KOPT-K1 (cell line): ENCODE measurements around the gene PLEKHA5.
"Not testable (repeated sequence)": the region's sequence is repeated elsewhere in the genome, so short reads cannot be mapped to it uniquely, and the experiment has no call there.

Experiments
- H3K27ac ChIP-seq: fragments of 200-600 bp; sonication (generic); 2 replicates; pipeline ENCODE4 v1.5.1; 2016; ENCODE audit warnings: antibody characterized with exemption, mild to moderate bottlenecking, low read depth, low read length; ENCODE audit not compliant: poor library complexity, severe bottlenecking
- H3K36me3 ChIP-seq: fragments of 200-600 bp; sonication (generic); 2 replicates; pipeline ENCODE4 v1.5.1; 2017; ENCODE audit warnings: antibody characterized with exemption, mild to moderate bottlenecking, low read length, moderate library complexity; ENCODE audit not compliant: insufficient read depth
- H3K9me3 ChIP-seq: fragments of 200-600 bp; sonication (generic); 2 replicates; pipeline ENCODE4 v1.5.1; 2017; ENCODE audit warnings: antibody characterized with exemption, low read length, mild to moderate bottlenecking; ENCODE audit not compliant: insufficient read depth, poor library complexity, severe bottlenecking

PLEKHA5 gene

GRCh38 chr12:19215115-19215514, 85.6 kb downstream of the PLEKHA5 start:
- H3K27ac ChIP-seq: no peak overlapping the region
- no peaks in the 10 kb centered on the region for H3K9me3 ChIP-seq
- no peaks in the 10 kb centered on the region for H3K36me3 ChIP-seq

GRCh38 chr12:19217446-19217845, 87.9 kb downstream of the PLEKHA5 start:
- H3K27ac ChIP-seq: no peak overlapping the region
- H3K9me3 ChIP-seq: no peaks in the 10 kb centered on the region
- H3K36me3 ChIP-seq: no peaks in the 10 kb centered on the region

- H3K9me3 ChIP-seq: no peaks in the 10 kb centered on the region
Measured at GRCh38 chr12:19220205-19220604, 90.7 kb downstream of the PLEKHA5 start.

GRCh38 chr12:19220852-19221466, 91.4 kb downstream of the PLEKHA5 start:
- Histone ChIP-seq H3K27ac (no peak overlapping the region), H3K9me3 (no peaks in the 10 kb centered on the region), H3K36me3 (no peaks in the 10 kb centered on the region)

More at GRCh38 chr12:19220205-19220604, 90.7 kb downstream of the PLEKHA5 start:
- Histone ChIP-seq H3K36me3 (no peaks in the 10 kb centered on the region), H3K27ac (no peak overlapping the region)

GRCh38 chr12:19222558-19222957, 93.0 kb downstream of the PLEKHA5 start:
- Histone ChIP-seq H3K27ac (no peak overlapping the region), H3K36me3 (no peaks in the 10 kb centered on the region), H3K9me3 (no peaks in the 10 kb centered on the region)

- H3K27ac ChIP-seq: no peak overlapping the region
- no peaks in the 10 kb centered on the region for H3K9me3 ChIP-seq
- no peaks in the 10 kb centered on the region for H3K36me3 ChIP-seq
Measured at GRCh38 chr12:19223018-19223417, 93.5 kb downstream of the PLEKHA5 start.

GRCh38 chr12:19223695-19224094, 94.2 kb downstream of the PLEKHA5 start:
- no peak overlapping the region for H3K27ac ChIP-seq
- H3K36me3 ChIP-seq: no peaks in the 10 kb centered on the region

GRCh38 chr12:19224746-19225145, 95.2 kb downstream of the PLEKHA5 start:
- Histone ChIP-seq H3K36me3 (no peaks in the 10 kb centered on the region), H3K9me3 (no peaks in the 10 kb centered on the region)

More at GRCh38 chr12:19223695-19224094, 94.2 kb downstream of the PLEKHA5 start:
- H3K9me3 ChIP-seq: no peaks in the 10 kb centered on the region

GRCh38 chr12:19227190-19227879, 97.8 kb downstream of the PLEKHA5 start:
- no peaks in the 10 kb centered on the region for H3K36me3 ChIP-seq
- H3K9me3 ChIP-seq: no peaks in the 10 kb centered on the region
- no peak overlapping the region for H3K27ac ChIP-seq

More at GRCh38 chr12:19224746-19225145, 95.2 kb downstream of the PLEKHA5 start:
- no peak overlapping the region for H3K27ac ChIP-seq

GRCh38 chr12:19227880-19228210, 98.3 kb downstream of the PLEKHA5 start:
- H3K9me3 ChIP-seq: no peaks in the 10 kb centered on the region
- H3K36me3 ChIP-seq: no peaks in the 10 kb centered on the region
- H3K27ac ChIP-seq: no peak overlapping the region

- not testable (repeated sequence) for H3K9me3 ChIP-seq, H3K36me3 ChIP-seq, H3K27ac ChIP-seq
Measured at GRCh38 chr12:19229021-19229420, 99.5 kb downstream of the PLEKHA5 start.

- Histone ChIP-seq H3K27ac (no peak overlapping the region), H3K9me3 (no peaks in the 10 kb centered on the region), H3K36me3 (no peaks in the 10 kb centered on the region)
Measured at GRCh38 chr12:19230299-19230866, 100.8 kb downstream of the PLEKHA5 start.

- H3K27ac ChIP-seq: no peak overlapping the region
- no peaks in the 10 kb centered on the region for H3K36me3 ChIP-seq
- no peaks in the 10 kb centered on the region for H3K9me3 ChIP-seq
Measured at GRCh38 chr12:19230896-19231295, 101.4 kb downstream of the PLEKHA5 start.

GRCh38 chr12:19234171-19234704, 104.7 kb downstream of the PLEKHA5 start:
- Histone ChIP-seq H3K9me3 (no peaks in the 10 kb centered on the region), H3K27ac (no peak overlapping the region), H3K36me3 (no peaks in the 10 kb centered on the region)

GRCh38 chr12:19234981-19235871, 105.7 kb downstream of the PLEKHA5 start:
- Histone ChIP-seq H3K36me3 (no peaks in the 10 kb centered on the region), H3K9me3 (no peaks in the 10 kb centered on the region), H3K27ac (no peak overlapping the region)
